ENCODE data around the gene TNIP2. TPM values are rescaled to one million over a fixed set of nuclear protein-coding genes. Genes with fewer than 3 reads are reported as not detected.

TNIP2 gene
- total and polyA plus RNA-seq, 4 donors: 10.5 to 20.7 (median 13.5) TPM

- Histone ChIP-seq H3K4me1 (ENCODE audit: control insufficient read depth in 4 of 4, insufficient read depth in 4 of 4, low read length in 3 of 4) (peaks cover 5 to 15% (median 10%) of the 10 kb centered on the region in 4 donors), H3K36me3 (ENCODE audit: control insufficient read depth in 4 of 4, insufficient read depth in 3 of 4, low read depth in 1 of 4, low read length in 3 of 4) (peaks cover 9 to 67% (median 45%) of the 10 kb centered on the region in 4 donors), H3K27me3 (ENCODE audit: control insufficient read depth in 4 of 4, insufficient read depth in 4 of 4, low read length in 3 of 4) (no peaks in the 10 kb centered on the region), H3K9me3 (ENCODE audit: control insufficient read depth in 4 of 4, low read length in 3 of 4) (no peaks in the 10 kb centered on the region), H3K27ac (ENCODE audit: low read depth in 1 of 2, low read length in 2 of 2) (no peak overlapping the region), H3K9ac (ENCODE audit: low read depth in 1 of 2, low read length in 2 of 2) (no peak overlapping the region), H3K4me3 (ENCODE audit: low read depth in 1 of 3, low read length in 3 of 3) (no peak overlapping the region)
- TF ChIP-seq REST (IDR thresholded peaks at IDR 0.05): no peak
- no peak for TF ChIP-seq RXRA (IDR thresholded peaks at IDR 0.05)
- TF ChIP-seq GABPA (IDR thresholded peaks at IDR 0.05 in 1 of 2, conservative IDR thresholded peaks at IDR 0.05 in 1 of 2): no peak
- TF ChIP-seq EGR1 (IDR thresholded peaks at IDR 0.05; ENCODE audit: low read depth in 2 of 2): no peak
- TF ChIP-seq HNF4G (IDR thresholded peaks at IDR 0.05): no peak
- TF ChIP-seq FOXA1 (IDR thresholded peaks at IDR 0.05): no peak
- WGBS: 94% methylated on average over 14 of the region's 14 CpGs
- DNase-seq (ENCODE audit: low spot score): no peak
Observed at GRCh38 chr4:2696423-2696822, 59.7 kb downstream of the TNIP2 start.

GRCh38 chr4:2695346-2696060 is 60.6 kb downstream of the TNIP2 start:
- Histone ChIP-seq H3K27ac (ENCODE audit: low read depth in 1 of 2, low read length in 2 of 2) (no peak overlapping the region), H3K9me3 (ENCODE audit: control insufficient read depth in 4 of 4, low read length in 3 of 4) (no peaks in the 10 kb centered on the region), H3K4me1 (ENCODE audit: control insufficient read depth in 4 of 4, insufficient read depth in 4 of 4, low read length in 3 of 4) (peaks cover 5 to 15% (median 10%) of the 10 kb centered on the region in 4 donors), H3K36me3 (ENCODE audit: control insufficient read depth in 4 of 4, insufficient read depth in 3 of 4, low read depth in 1 of 4, low read length in 3 of 4) (peaks cover 12 to 70% (median 48%) of the 10 kb centered on the region in 4 donors), H3K27me3 (ENCODE audit: control insufficient read depth in 4 of 4, insufficient read depth in 4 of 4, low read length in 3 of 4) (no peaks in the 10 kb centered on the region), H3K9ac (ENCODE audit: low read depth in 1 of 2, low read length in 2 of 2) (no peak overlapping the region), H3K4me3 (ENCODE audit: low read depth in 1 of 3, low read length in 3 of 3) (no peak overlapping the region)
- WGBS: 92% methylated on average over 5 of the region's 5 CpGs
- TF ChIP-seq REST (IDR thresholded peaks at IDR 0.05) (no peak), HNF4G (IDR thresholded peaks at IDR 0.05) (no peak), RAD21 (IDR thresholded peaks at IDR 0.05) (no peak), MAX (IDR thresholded peaks at IDR 0.05) (no peak), RXRA (IDR thresholded peaks at IDR 0.05) (no peak)
- DNase-seq (ENCODE audit: low spot score): no peak

- no peaks in the 10 kb centered on the region for H3K9me3 ChIP-seq (ENCODE audit: control insufficient read depth in 4 of 4, low read length in 3 of 4)
- no peak overlapping the region for H3K4me3 ChIP-seq (ENCODE audit: low read depth in 1 of 3, low read length in 3 of 3)
- no peak overlapping the region for H3K9ac ChIP-seq (ENCODE audit: low read depth in 1 of 2, low read length in 2 of 2)
- WGBS: 95% methylated on average over 16 of the region's 16 CpGs
- H3K36me3 ChIP-seq (ENCODE audit: control insufficient read depth in 4 of 4, insufficient read depth in 3 of 4, low read depth in 1 of 4, low read length in 3 of 4): peaks cover 15 to 68% (median 42%) of the 10 kb centered on the region in 4 donors
- no peaks in the 10 kb centered on the region for H3K27me3 ChIP-seq (ENCODE audit: control insufficient read depth in 4 of 4, insufficient read depth in 4 of 4, low read length in 3 of 4)
- H3K27ac ChIP-seq (ENCODE audit: low read depth in 1 of 2, low read length in 2 of 2): no peak overlapping the region
- DNase-seq (ENCODE audit: low spot score): no peak
- H3K4me1 ChIP-seq (ENCODE audit: control insufficient read depth in 4 of 4, insufficient read depth in 4 of 4, low read length in 3 of 4): peaks cover 5 to 15% (median 10%) of the 10 kb centered on the region in 4 donors
- TF ChIP-seq JUND (IDR thresholded peaks at IDR 0.05) (no peak), REST (IDR thresholded peaks at IDR 0.05) (no peak), GABPA (IDR thresholded peaks at IDR 0.05 in 1 of 2, conservative IDR thresholded peaks at IDR 0.05 in 1 of 2) (no peak), ATF3 (IDR thresholded peaks at IDR 0.05) (no peak), NR2F2 (IDR thresholded peaks at IDR 0.05) (no peak), MAX (IDR thresholded peaks at IDR 0.05) (no peak), YY1 (IDR thresholded peaks at IDR 0.05) (no peak), EGR1 (IDR thresholded peaks at IDR 0.05; ENCODE audit: low read depth in 2 of 2) (no peak)
Observed at GRCh38 chr4:2694691-2695090, 61.4 kb downstream of the TNIP2 start.
